Kidney epithelial cell (primary cell): Measurements from ENCODE around the gene NFKB2. TPM values are rescaled to one million over a fixed set of nuclear protein-coding genes. Genes with fewer than 3 reads are reported as not detected.
A peak's percentile ranks its signal among the peaks of the same experiment; 100 is the strongest.

ENCODE experiments used
- DNase-seq: peaks from one replicate; pipeline ENCODE4 v3.0.0-alpha.2; 2010; ENCODE audit warnings: low read depth
- H3K27me3 ChIP-seq: 2 replicates; pipeline ENCODE4 v1.6.0; 2011; ENCODE audit warnings: low read length; ENCODE audit not compliant: control insufficient read depth, insufficient read depth
- H3K36me3 ChIP-seq: 2 replicates; pipeline ENCODE4 v1.5.1; 2011; ENCODE audit warnings: low read length; ENCODE audit not compliant: control insufficient read depth, insufficient read depth
- H3K4me3 ChIP-seq: 2 replicates; pipeline ENCODE4 v1.5.1; 2011; ENCODE audit warnings: low read depth, mild to moderate bottlenecking, control low read depth, low read length
- CTCF ChIP-seq: IDR thresholded peaks from 2 replicates; pipeline ENCODE4 v1.5.1; 2011; ENCODE audit warnings: mild to moderate bottlenecking, moderate library complexity, low read length, control low read depth, inconsistent platforms; ENCODE audit not compliant: insufficient read depth, poor library complexity, severe bottlenecking
- total RNA-seq: library from RNA; depleted of rRNA; stranded (reverse); fragments of >200 nt; gene quantifications from 2 replicates; pipeline ENCODE4 v1.2.3, GENCODE V29; 2015

Gene NFKB2
- total RNA-seq, 1 donor from 2014 or later = 83.6 TPM

- Histone ChIP-seq H3K4me3 (no peak overlapping the region), H3K36me3 (peaks cover 1% of the 10 kb centered on the region), H3K27me3 (no peaks in the 10 kb centered on the region)
- no peak for TF ChIP-seq CTCF
- DNase-seq = no peak
These were observed 2.0 kb downstream of the NFKB2 start for GRCh38 chr10:102397222-102398171.

GRCh38 chr10:102398172-102399020 lies 2.9 kb downstream of the NFKB2 start:
- DNase-seq = no peak
- peaks cover 1% of the 10 kb centered on the region for H3K36me3 ChIP-seq
- no peak for TF ChIP-seq CTCF
- H3K4me3 ChIP-seq = no peak overlapping the region
- H3K27me3 ChIP-seq = no peaks in the 10 kb centered on the region

- H3K36me3 ChIP-seq = peaks cover 1% of the 10 kb centered on the region
- no peaks in the 10 kb centered on the region for H3K27me3 ChIP-seq
- peak; percentile 74 for TF ChIP-seq CTCF
- peak overlapping the region; percentile 46 for H3K4me3 ChIP-seq
- no peak for DNase-seq
These were observed 3.9 kb downstream of the NFKB2 start for GRCh38 chr10:102399217-102400021.

- DNase-seq = no peak
- peaks cover 1% of the 10 kb centered on the region for H3K36me3 ChIP-seq
- TF ChIP-seq CTCF = no peak
- no peak overlapping the region for H3K4me3 ChIP-seq
- H3K27me3 ChIP-seq = no peaks in the 10 kb centered on the region
These were observed 4.6 kb downstream of the NFKB2 start for GRCh38 chr10:102400076-102400475.

GRCh38 chr10:102400598-102401341 lies 5.3 kb downstream of the NFKB2 start:
- Histone ChIP-seq H3K4me3 (no peak overlapping the region), H3K36me3 (peaks cover 1% of the 10 kb centered on the region), H3K27me3 (no peaks in the 10 kb centered on the region)
- no peak for DNase-seq
- TF ChIP-seq CTCF = no peak
